Activated CD8-positive, alpha-beta memory T cell treated with anti-CD3 and anti-CD28 coated beads for 36 hours (primary cell): ENCODE measurements around the gene PREB. TPM values are rescaled to one million over a fixed set of nuclear protein-coding genes. Genes with fewer than 3 reads are reported as not detected.

Experiments used
- CTCF ChIA-PET: fragments of 350-600 bp; sonication (Branson Sonifier 250); formaldehyde crosslinking; loops from one replicate; lab custom pipeline; 2021; ENCODE audit warnings: antibody characterized with exemption; lab: Charles Lee
- POLR2A ChIA-PET: fragments of 350-600 bp; sonication (Branson Sonifier 250); formaldehyde crosslinking; loops from one replicate; lab custom pipeline; 2021; ENCODE audit warnings: antibody characterized with exemption; lab: Charles Lee
- total RNA-seq, 2 experiments: library from RNA; stranded (reverse); gene quantifications; one replicate each; pipeline ENCODE4 v1.2.3, GENCODE V29; 2021

PREB gene
- total RNA-seq, 2 experiments from 2014 or later: 72.0 to 77.0 TPM

- ChIA-PET POLR2A (no interaction called here), CTCF (interaction anchor here (0.5 kb wide), 1 partner anchor 78 kb away, joined by 3 read pairs; no protein-coding TSS in a partner anchor)
Observed at GRCh38 chr2:27091746-27092695, 42.4 kb downstream of the PREB start.

DNA sequence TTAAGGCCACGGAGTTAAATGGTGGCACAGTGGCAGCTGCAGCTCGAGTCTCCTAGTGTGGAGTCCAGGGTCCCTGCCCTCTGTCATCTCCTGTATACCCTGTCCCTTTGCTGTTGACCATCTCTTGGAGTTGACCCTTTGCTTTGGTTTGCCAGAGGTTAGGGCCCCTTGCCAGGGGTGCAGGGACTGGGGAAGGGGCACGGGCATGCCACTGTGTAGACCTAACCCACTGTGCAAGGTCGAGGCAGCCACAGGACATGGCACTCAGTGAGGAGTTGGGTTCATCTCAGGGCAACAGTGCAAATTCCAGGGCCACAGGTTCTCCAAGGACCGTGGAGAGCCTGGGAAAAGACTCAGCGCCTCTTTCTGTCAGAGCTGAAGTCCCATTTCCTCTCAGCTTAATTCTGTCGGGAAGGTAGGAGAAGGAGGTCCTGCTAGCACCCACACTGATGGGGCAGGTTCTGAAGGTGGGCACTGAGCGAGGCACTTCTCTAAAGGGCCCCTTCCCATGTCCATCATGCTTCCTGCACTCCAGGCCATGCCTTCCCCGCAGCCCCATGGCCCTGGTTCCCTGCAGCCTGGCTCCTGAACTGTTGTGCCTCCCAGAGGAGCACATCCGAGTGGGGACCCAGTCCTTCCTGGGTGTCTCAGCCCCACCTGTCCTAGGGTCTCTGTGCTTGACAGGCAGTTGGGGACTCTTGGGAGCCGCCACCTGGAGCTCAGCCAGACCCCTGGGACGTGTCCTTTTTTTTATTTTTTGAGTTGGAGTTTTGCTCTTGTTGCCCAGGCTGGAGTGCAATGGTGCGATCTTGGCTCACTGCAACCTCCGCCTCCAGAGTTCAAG, 45.1 kb downstream of the PREB start:
- POLR2A ChIA-PET: no interaction called here
- CTCF ChIA-PET: interaction anchor here (0.8 to 2.3 kb wide), 4 partner anchors 9 to 190 kb away, joined by 3 to 5 read pairs (median 4); partner anchors contain the start of gene AGBL5

DNA sequence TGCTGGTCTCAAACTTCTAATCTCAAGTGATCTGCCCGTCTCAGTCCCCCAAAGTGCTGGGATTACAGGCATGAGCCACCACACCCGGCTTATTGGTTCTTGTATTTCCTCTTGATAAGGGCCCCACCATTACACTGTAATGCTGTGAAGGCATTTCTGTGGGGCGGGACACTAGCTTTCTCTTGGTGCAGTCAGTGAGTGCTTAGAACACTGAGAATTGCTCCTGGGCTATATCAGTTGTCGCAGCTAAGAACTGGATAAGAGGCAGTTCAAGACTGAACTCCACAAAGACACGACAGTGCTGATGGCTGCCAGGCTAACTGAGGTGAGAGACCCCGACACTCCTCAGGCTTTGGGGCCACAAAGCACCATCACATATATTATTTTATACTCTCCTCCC, 45.8 kb downstream of the PREB start:
- POLR2A ChIA-PET: no interaction called here
- CTCF ChIA-PET: interaction anchor here (0.8 to 2.3 kb wide), 4 partner anchors 9 to 191 kb away, joined by 3 to 5 read pairs (median 4); partner anchors contain the start of gene AGBL5

DNA sequence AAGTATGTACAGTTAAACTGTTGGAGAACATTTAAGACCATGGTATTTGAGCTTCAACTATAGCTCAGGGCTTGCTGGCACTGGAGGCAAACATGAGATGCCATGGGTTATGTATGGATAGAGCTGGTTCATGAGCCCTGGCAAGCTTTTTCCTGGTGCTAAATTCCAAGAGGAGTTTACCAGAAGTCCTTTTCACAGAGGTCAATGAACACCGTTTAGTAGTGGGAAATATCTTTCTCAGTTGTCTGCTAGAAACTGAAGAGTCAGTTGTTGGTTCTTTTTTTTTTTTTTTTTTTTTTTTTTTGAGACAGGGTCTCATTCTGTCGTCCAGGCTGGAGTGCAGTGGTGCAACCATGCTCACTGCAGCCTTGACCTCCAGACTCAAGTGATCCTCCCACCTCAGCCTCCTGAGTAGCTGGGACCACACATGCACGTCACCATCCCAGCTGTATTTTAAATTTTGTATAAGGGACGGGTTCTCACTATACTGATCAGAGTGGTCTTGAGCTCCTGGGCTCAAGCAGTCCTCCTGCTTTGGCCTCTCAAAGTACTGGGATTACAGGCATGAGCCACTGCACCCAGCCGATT, 46.5 kb downstream of the PREB start:
- CTCF ChIA-PET: interaction anchor here (0.7 to 2.3 kb wide), 6 partner anchors 10 to 252 kb away, joined by 3 to 8 read pairs (median 4); partner anchors contain the start of gene AGBL5

DNA sequence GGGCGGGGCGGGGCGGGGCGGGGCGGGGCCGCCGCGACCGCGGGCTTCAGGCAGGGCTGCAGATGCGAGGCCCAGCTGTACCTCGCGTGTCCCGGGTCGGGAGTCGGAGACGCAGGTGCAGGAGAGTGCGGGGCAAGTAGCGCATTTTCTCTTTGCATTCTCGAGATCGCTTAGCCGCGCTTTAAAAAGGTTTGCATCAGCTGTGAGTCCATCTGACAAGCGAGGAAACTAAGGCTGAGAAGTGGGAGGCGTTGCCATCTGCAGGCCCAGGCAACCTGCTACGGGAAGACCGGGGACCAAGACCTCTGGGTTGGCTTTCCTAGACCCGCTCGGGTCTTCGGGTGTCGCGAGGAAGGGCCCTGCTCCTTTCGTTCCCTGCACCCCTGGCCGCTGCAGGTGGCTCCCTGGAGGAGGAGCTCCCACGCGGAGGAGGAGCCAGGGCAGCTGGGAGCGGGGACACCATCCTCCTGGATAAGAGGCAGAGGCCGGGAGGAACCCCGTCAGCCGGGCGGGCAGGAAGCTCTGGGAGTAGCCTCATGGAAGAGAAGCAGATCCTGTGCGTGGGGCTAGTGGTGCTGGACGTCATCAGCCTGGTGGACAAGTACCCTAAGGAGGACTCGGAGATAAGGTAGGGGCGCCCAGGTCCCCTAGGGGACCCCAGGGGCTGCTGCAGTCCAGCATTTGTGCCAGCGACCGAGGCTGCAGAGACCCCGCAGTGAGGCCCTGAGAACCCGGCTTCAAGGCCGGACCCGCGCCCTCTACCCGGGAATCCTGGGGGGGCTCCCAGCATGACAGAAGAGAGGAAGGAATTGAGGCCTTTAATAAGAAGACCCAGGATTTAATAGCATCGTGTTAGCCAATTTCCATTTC, 47.5 kb downstream of the PREB start, which contains the start of gene KHK:
Gene KHK, plus strand, starts transcription at position 49 of the 870 bp plus-strand sequence. Its CDS starts 488 bp downstream, at position 537.
- ChIA-PET CTCF (interaction anchor here (0.6 to 2.3 kb wide), 7 partner anchors 13 to 253 kb away, joined by 3 to 8 read pairs (median 3); partner anchors contain the start of genes AGBL5 and PREB), POLR2A (interaction anchor here (1.0 to 1.9 kb wide), 4 partner anchors 9 to 26 kb away, joined by 3 to 6 read pairs (median 4); partner anchors contain the start of gene OST4)

More for the DNA sequence above, 46.5 kb downstream of the PREB start:
- POLR2A ChIA-PET: interaction anchor here (1.0 to 1.4 kb wide), 2 partner anchors 17 to 25 kb away, joined by 5 to 6 read pairs; partner anchors contain the start of gene OST4

DNA sequence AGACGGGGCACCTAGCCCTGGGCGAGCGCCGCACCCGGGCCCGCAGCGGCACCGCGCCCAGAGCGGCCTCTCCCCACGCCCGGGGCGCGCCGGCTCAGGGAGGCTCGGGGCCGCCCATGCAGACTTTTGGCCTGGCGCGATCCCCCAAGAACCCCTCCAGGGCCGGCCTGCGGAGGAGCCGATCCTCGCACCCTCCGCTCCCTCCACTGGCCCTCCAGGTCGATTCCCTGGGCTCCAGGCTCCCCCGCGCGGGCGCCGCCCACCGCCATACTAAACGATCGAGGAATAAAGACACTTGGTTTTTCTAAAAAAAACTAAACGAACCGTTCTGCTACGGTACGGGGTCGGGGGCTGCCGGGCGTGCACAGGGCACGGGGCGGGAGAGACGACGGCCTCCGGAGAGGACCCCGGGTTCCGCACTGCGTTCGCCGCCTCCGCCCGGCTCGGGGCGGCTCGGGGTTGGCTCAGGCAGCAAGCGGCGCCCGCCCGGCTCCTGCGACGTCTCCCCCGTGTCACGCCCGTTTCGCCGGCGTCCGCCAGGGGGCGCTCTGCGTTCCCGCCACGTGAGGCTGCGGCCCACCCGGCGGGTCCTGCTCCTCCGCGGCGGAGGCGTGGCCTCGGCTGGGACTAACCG, 48.2 kb downstream of the PREB start:
- POLR2A ChIA-PET: interaction anchor here (0.6 to 1.9 kb wide), 4 partner anchors 10 to 36 kb away, joined by 3 to 4 read pairs (median 3); partner anchors contain the start of gene OST4
- CTCF ChIA-PET: interaction anchor here (0.9 to 3.2 kb wide), 6 partner anchors 12 to 124 kb away, joined by 3 to 11 read pairs (median 4); partner anchors contain the start of gene AGBL5

GRCh38 chr2:27085673-27086089, 48.8 kb downstream of the PREB start:
- POLR2A ChIA-PET: interaction anchor here (0.6 to 1.9 kb wide), 4 partner anchors 14 to 178 kb away, joined by 3 to 4 read pairs (median 3); partner anchors contain the start of gene OST4
- CTCF ChIA-PET: interaction anchor here (1.0 to 3.2 kb wide), 5 partner anchors 12 to 194 kb away, joined by 3 to 11 read pairs (median 4); no protein-coding TSS in a partner anchor

DNA sequence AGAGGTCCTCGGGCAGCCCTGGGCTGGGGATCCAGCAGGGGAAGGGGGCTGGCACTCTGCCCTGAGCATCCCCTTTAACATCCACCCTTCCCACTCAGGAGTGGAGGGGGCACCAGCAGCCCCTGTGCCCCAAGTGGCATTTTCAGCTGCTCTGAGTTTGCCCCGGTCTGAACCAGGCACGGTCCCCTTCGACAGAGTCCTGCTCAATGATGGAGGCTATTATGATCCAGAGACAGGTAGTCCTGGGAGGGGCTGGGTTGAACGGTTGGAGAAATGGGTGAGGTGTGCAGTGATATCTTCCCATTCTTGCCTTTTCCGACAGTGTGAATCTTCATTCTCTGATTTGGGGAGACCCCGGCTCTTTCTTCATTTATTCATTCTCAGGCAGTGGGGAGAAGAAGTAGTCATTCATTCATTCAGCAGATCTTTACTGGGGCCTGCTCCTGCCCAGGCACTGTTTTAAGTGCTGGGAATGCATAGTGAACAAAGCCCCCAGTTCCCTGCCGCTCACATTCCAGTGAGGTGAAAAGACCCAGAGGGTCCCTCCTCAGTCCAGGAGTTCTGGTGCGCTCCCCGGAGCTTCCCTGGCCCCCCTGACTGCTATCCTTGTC, 49.3 kb downstream of the PREB start:
- POLR2A ChIA-PET: interaction anchor here (0.6 to 1.9 kb wide), 3 partner anchors 14 to 179 kb away, joined by 3 to 4 read pairs (median 3); partner anchors contain the start of gene OST4
- CTCF ChIA-PET: interaction anchor here (1.0 to 3.2 kb wide), 5 partner anchors 11 to 194 kb away, joined by 3 to 11 read pairs (median 4); no protein-coding TSS in a partner anchor

- CTCF ChIA-PET: interaction anchor here (1.0 to 3.2 kb wide), 5 partner anchors 10 to 195 kb away, joined by 3 to 11 read pairs (median 4); partner anchors contain the start of gene OST4
- POLR2A ChIA-PET: no interaction called here
Observed at GRCh38 chr2:27084297-27085061, 50.0 kb downstream of the PREB start.

- POLR2A ChIA-PET: interaction anchor here (1.0 kb wide), 1 partner anchor 12 kb away, joined by 5 read pairs; the partner anchor contains the start of gene OST4
- CTCF ChIA-PET: interaction anchor here (0.7 to 3.2 kb wide), 3 partner anchors 10 to 67 kb away, joined by 3 to 11 read pairs (median 4); partner anchors contain the start of gene OST4
Observed at GRCh38 chr2:27083410-27084296, 50.8 kb downstream of the PREB start.

DNA sequence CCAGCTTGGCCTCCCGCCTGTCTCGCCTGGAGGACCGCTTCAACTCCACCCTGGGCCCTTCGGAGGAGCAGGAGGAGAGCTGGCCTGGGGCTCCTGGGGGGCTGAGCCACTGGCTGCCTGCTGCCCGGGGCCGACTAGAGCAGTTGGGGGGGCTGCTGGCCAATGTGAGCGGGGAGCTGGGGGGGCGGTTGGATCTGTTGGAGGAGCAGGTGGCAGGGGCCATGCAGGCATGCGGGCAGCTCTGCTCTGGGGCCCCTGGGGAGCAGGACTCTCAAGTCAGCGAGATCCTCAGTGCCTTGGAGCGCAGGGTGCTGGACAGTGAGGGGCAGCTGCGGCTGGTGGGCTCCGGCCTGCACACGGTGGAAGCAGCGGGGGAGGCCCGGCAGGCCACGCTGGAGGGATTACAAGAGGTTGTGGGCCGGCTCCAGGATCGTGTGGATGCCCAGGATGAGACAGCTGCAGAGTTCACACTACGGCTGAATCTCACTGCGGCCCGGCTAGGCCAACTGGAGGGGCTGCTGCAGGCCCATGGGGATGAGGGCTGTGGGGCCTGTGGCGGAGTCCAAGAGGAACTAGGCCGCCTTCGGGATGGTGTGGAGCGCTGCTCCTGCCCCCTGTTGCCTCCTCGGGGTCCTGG, 51.5 kb downstream of the PREB start:
- ChIA-PET CTCF (interaction anchor here (0.6 to 3.2 kb wide), 5 partner anchors 9 to 129 kb away, joined by 3 to 11 read pairs (median 4); partner anchors contain the start of genes OST4 and SLC5A6), POLR2A (interaction anchor here (0.9 to 1.0 kb wide), 2 partner anchors 12 to 32 kb away, joined by 4 to 5 read pairs; partner anchors contain the start of gene OST4)

GRCh38 chr2:27081984-27082772, 52.3 kb downstream of the PREB start:
- ChIA-PET POLR2A (interaction anchor here (0.5 to 1.3 kb wide), 4 partner anchors 9 to 37 kb away, joined by 4 to 10 read pairs (median 4); partner anchors contain the start of gene OST4), CTCF (interaction anchor here (0.6 to 1.9 kb wide), 5 partner anchors 11 to 130 kb away, joined by 3 to 5 read pairs (median 4); partner anchors contain the start of genes AGBL5, OST4 and SLC5A6)
